GM19025 (cell line): Measurements from ENCODE around the gene ENPP3.
"Not testable (repeated sequence)": the region's sequence is repeated elsewhere in the genome, so short reads cannot be mapped to it uniquely, and the experiment has no call there.

Experiments
- ATAC-seq: cut with Tn5 transposase; IDR thresholded peaks from one replicate; pipeline ENCODE4 v1.9.1; 2021; ENCODE audit warnings: mild to moderate bottlenecking, low read depth, moderate library complexity; ENCODE audit not compliant: unreplicated experiment

Gene ENPP3

DNA sequence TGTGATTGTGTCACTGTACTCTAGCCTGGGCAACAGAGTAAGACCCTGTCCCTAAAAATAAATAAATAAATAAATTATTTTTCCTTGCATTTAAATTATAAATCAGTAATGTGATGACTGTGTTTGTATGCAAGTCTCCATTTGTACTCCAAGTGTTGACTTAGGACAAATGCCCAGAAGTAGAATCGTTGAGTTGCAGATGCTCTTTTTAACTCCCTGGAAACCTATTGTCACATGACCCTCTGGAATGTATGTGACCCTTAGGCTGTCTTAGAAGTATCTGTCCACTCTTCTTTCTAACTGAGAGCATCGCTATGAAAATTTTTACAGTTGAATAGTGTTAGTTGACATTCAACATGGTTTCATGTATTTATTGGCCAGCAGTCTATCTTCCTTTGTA lies 45.3 kb downstream of the ENPP3 start:
- ATAC-seq: no peak

- peak; percentile 45 for ATAC-seq
These were observed 46.4 kb downstream of the ENPP3 start for GRCh38 chr6:131683479-131683878.

GRCh38 chr6:131685266-131685780 lies 48.2 kb downstream of the ENPP3 start:
- ATAC-seq: peak; percentile 57

DNA sequence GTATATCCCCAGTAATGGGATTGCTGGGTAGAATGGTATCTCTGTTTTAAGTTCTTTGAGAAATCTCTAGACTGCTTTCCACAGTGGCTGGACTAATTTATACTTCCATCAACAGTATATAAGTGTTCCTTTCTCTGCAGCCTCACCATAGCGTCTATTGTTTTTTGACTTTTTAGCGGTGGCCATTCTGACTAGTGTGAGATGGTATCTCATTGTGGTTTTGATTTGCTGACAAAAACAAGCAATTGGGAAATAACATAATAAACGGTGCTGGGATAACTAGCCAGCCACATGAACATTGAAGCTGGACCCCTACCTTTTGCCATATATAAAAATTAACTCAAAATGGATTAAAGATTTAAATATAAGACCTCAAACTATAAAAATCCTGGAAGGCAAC lies 49.9 kb downstream of the ENPP3 start:
- no peak for ATAC-seq

DNA sequence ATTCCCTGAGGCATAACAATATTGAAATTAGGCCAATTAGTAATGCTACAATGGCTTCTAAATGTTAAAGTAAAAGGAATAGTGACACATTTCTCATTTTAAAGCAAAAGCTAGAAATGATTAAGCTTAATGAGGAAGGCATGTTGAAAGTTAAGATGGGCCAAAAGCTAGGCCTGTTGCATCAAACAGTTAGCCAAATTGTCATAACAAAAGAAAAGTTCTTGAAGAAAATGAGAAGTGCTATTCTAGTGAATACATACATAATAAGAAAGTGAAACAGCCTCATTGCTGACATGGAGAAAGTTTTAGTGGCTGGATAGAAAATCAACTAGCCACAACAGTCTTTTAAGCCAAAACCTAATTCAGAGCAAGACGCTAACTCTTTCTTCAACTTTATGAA lies 51.2 kb downstream of the ENPP3 start:
- peak; percentile 52 for ATAC-seq

GRCh38 chr6:131692031-131692430 lies 54.9 kb downstream of the ENPP3 start:
- no peak for ATAC-seq

GRCh38 chr6:131692589-131692988 lies 55.5 kb downstream of the ENPP3 start:
- no peak for ATAC-seq

DNA sequence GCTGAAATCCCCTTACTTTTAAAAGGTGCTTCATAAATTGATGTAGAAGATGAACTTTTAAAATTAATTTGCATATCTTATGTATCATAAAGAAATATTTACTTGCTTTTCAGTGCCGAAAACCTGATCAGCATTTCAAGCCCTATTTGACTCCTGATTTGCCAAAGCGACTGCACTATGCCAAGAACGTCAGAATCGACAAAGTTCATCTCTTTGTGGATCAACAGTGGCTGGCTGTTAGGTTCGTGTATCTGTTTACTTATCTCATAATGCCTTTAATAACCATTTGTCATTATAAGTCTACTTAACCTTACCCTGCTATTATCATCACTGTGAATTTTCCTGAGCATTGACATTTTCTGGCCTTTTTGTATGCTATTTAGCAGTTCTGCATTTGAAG lies 56.3 kb downstream of the ENPP3 start:
- ATAC-seq: no peak

GRCh38 chr6:131694832-131695426 lies 57.8 kb downstream of the ENPP3 start:
- ATAC-seq: peak; percentile 61

GRCh38 chr6:131696956-131697355 lies 59.9 kb downstream of the ENPP3 start:
- ATAC-seq: no peak

GRCh38 chr6:131700851-131701250 lies 63.7 kb downstream of the ENPP3 start:
- not testable (repeated sequence) for ATAC-seq

GRCh38 chr6:131703905-131704304 lies 66.8 kb downstream of the ENPP3 start:
- not testable (repeated sequence) for ATAC-seq

DNA sequence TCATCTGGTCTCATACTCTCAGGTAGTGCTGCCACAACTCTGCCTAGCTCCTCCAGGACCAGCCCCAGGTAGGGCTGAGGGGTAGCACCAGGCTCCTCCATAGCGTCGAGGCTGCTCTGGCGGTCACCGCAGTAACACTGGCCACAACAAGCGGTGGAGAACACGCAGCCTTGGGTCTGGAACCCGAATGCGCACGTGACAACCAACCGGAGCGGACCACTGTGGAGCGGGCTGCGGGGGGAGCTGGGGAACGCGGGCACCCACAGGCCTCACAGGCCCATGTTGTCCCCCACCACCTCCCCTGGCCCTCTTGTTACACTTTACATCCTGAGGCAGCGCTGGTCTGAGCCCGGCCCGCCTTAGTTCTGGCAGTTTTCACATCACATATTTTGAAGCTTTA lies 73.8 kb downstream of the ENPP3 start, which contains the start of gene CTAGE9:
Gene CTAGE9, minus strand, starts transcription at position 101 of the 400 bp plus-strand sequence. Its CDS starts 0 bp downstream, at position 101.
- not testable (repeated sequence) for ATAC-seq

GRCh38 chr6:131715567-131715966 lies 78.5 kb downstream of the ENPP3 start:
- not testable (repeated sequence) for ATAC-seq

- no peak for ATAC-seq
These were observed 80.9 kb downstream of the ENPP3 start for GRCh38 chr6:131717836-131718542.

- no peak for ATAC-seq
These were observed 84.1 kb downstream of the ENPP3 start for GRCh38 chr6:131721161-131721560.

DNA sequence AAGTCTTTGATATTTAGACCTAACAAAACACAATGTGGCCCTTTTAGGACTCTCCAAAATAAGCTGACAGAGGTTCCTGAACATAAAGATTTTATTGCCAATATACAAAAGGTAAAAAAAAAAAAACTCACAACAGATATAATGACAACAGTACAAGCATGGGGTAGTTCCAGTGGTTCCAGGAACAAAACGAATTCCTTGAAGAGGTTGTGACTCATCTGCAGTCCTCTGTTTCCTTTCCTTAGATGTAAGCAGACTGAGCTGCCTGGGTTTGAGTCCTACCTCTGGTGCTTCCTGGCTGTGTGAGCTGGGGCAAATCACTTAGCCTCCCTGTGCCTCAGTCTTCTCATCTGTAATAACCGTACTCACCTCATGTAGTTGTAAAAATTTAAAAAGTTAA lies 87.0 kb downstream of the ENPP3 start:
- ATAC-seq: no peak

- no peak for ATAC-seq
These were observed 90.4 kb downstream of the ENPP3 start for GRCh38 chr6:131727467-131727866.

DNA sequence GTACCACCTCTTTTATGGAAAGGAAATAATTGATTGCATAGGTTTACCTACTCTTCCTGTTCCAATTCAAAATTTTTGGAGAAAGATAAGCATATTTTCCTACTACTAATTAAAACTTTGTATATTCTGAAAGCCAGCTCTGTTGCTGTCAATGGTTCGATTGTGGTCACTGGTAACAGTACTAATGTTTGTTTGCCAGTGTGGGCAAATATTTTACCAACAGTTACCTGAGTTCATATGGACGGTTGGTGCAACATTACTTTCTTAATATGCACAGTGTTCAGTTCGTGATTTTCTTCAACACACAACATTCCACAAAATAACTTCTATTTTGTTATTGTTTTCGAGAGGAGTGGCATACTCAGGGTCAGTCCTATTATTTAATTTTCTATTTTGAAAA lies 90.8 kb downstream of the ENPP3 start:
- no peak for ATAC-seq

GRCh38 chr6:131728296-131728939 lies 91.3 kb downstream of the ENPP3 start:
- no peak for ATAC-seq

DNA sequence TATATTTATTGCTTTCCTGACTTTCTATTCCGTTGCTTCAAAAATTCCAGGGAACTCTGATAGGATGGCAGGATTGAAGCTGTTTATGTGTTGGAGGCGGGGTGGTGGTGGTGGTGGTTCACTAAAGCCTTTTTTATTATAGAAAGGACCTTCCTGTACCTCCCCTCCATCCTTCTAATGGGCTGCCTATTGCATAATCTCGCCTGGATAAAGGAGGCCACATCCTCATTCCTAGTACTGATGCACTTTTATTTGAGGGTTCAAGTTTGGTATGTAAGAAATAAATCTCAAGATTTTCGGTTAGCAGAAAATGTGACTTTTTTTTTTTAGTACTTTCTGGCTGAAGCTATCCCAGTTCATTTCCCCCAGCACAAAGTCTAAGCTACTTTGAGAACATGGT lies 92.4 kb downstream of the ENPP3 start:
- ATAC-seq: no peak
